HepG2 (cell line): ENCODE data around the gene SLC25A5.

Experiments
- BHLHE40 ChIP-seq: IDR thresholded peaks from 2 replicates; pipeline ENCODE4 v1.6.1; 2011; ENCODE audit warnings: low read length, improper control_type of control experiment
- CEBPZ ChIP-seq: IDR thresholded peaks from 2 replicates; pipeline ENCODE4 v1.6.1; 2012; ENCODE audit warnings: low read length, improper control_type of control experiment
- DNMT1 ChIP-seq: sonication (generic); formaldehyde crosslinking; IDR thresholded peaks from 2 replicates; pipeline ENCODE4 v1.5.1; 2020; ENCODE audit warnings: mild to moderate bottlenecking, missing genetic modification reagents
- JUN ChIP-seq: sonication (generic); formaldehyde crosslinking; IDR thresholded peaks from 2 replicates; pipeline ENCODE4 v1.4.0; 2020; ENCODE audit warnings: mild to moderate bottlenecking, missing genetic modification reagents
- KDM2A ChIP-seq: sonication (generic); formaldehyde crosslinking; IDR thresholded peaks from 2 replicates; pipeline ENCODE4 v1.4.0; 2020; ENCODE audit warnings: low read depth, missing genetic modification reagents, borderline replicate concordance
- NFATC3 ChIP-seq: sonication (generic); formaldehyde crosslinking; IDR thresholded peaks from 2 replicates; pipeline ENCODE4 v1.5.1; 2020; ENCODE audit warnings: mild to moderate bottlenecking, missing genetic modification reagents
- PCBP2 ChIP-seq: fragments of 200-400 bp; formaldehyde crosslinking; optimal IDR thresholded peaks from 2 replicates; pipeline ENCODE3; 2018; ENCODE audit warnings: low read length, low read depth; ENCODE audit not compliant: poor library complexity, severe bottlenecking
- SMAD1 ChIP-seq: sonication (generic); formaldehyde crosslinking; IDR thresholded peaks from 2 replicates; pipeline ENCODE4 v1.4.0; 2020; ENCODE audit warnings: missing genetic modification reagents, low read depth, mild to moderate bottlenecking, borderline replicate concordance
- TBL1XR1 ChIP-seq: fragments of 150-350 bp; IDR thresholded peaks from 2 replicates; pipeline ENCODE4 v1.6.1; 2014; ENCODE audit warnings: borderline replicate concordance, low read length; ENCODE audit not compliant: partially characterized antibody
- U2AF2 ChIP-seq: fragments of 200-400 bp; formaldehyde crosslinking; IDR thresholded peaks from 2 replicates; pipeline ENCODE4 v1.6.1; 2017; ENCODE audit warnings: low read depth, mild to moderate bottlenecking, low read length
- ZFP36 ChIP-seq: fragments of 150-350 bp; IDR thresholded peaks from 2 replicates; pipeline ENCODE4 v1.6.1; 2018; ENCODE audit warnings: borderline replicate concordance, low read length, low read depth; ENCODE audit not compliant: partially characterized antibody
- ZNF274 ChIP-seq: sonication (generic); formaldehyde crosslinking; IDR thresholded peaks from 2 replicates; pipeline ENCODE4 v1.5.1; 2020; ENCODE audit warnings: mild to moderate bottlenecking, missing genetic modification reagents
- ZNF431 ChIP-seq: sonication (generic); formaldehyde crosslinking; IDR thresholded peaks from 2 replicates; pipeline ENCODE4 v1.9.0; 2022; ENCODE audit warnings: missing genetic modification reagents, low read depth, mild to moderate bottlenecking, borderline replicate concordance
- TF ChIP-seq, protein P1 (sequence below): sonication (generic); formaldehyde crosslinking; IDR thresholded peaks from 2 replicates; pipeline ENCODE4 v1.5.0; 2020; ENCODE audit warnings: mild to moderate bottlenecking, missing genetic modification reagents, moderate library complexity

GRCh38 chrX:119442286-119442685 lies 26.0 kb upstream of the SLC25A5 start:
- TF ChIP-seq CEBPZ (no peak), KDM2A (CRISPR knock-in tag) (no peak), U2AF2 (no peak), SMAD1 (CRISPR knock-in tag) (no peak), JUN (CRISPR knock-in tag) (no peak), TBL1XR1 (no peak), ZNF274 (CRISPR knock-in tag) (no peak), DNMT1 (CRISPR knock-in tag) (no peak), ZNF431 (CRISPR knock-in tag) (no peak), PCBP2 (no peak), BHLHE40 (no peak), ZFP36 (no peak), NFATC3 (CRISPR knock-in tag) (no peak)
- TF ChIP-seq, protein P1, sequence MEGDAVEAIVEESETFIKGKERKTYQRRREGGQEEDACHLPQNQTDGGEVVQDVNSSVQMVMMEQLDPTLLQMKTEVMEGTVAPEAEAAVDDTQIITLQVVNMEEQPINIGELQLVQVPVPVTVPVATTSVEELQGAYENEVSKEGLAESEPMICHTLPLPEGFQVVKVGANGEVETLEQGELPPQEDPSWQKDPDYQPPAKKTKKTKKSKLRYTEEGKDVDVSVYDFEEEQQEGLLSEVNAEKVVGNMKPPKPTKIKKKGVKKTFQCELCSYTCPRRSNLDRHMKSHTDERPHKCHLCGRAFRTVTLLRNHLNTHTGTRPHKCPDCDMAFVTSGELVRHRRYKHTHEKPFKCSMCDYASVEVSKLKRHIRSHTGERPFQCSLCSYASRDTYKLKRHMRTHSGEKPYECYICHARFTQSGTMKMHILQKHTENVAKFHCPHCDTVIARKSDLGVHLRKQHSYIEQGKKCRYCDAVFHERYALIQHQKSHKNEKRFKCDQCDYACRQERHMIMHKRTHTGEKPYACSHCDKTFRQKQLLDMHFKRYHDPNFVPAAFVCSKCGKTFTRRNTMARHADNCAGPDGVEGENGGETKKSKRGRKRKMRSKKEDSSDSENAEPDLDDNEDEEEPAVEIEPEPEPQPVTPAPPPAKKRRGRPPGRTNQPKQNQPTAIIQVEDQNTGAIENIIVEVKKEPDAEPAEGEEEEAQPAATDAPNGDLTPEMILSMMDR (CRISPR knock-in tag): no peak
